GM13976 (cell line): ENCODE measurements around the gene OR10T2.
"Not testable (repeated sequence)": the region's sequence is repeated elsewhere in the genome, so short reads cannot be mapped to it uniquely, and the experiment has no call there.

ENCODE experiments used
- DNase-seq: peaks from one replicate; pipeline ENCODE4 v3.0.0; 2012; ENCODE audit warnings: low spot score
- in situ Hi-C: fragments of 300-500 bp; cut with MboI; formaldehyde crosslinking; loops from one replicate; pipeline ENCODE4 v1.12.0; 2022; ENCODE audit warnings: low sequenced_read_pairs, mixed read lengths, inconsistent platforms; ENCODE audit not compliant: unreplicated experiment
- TF ChIP-seq, protein P1 (sequence below): IDR thresholded peaks from 2 replicates; pipeline ENCODE4 v1.5.1; 2012; ENCODE audit warnings: borderline replicate concordance, mild to moderate bottlenecking; ENCODE audit not compliant: insufficient read depth; ENCODE audit errors: extremely low read depth, missing control alignments, control extremely low read depth

Gene OR10T2, protein sequence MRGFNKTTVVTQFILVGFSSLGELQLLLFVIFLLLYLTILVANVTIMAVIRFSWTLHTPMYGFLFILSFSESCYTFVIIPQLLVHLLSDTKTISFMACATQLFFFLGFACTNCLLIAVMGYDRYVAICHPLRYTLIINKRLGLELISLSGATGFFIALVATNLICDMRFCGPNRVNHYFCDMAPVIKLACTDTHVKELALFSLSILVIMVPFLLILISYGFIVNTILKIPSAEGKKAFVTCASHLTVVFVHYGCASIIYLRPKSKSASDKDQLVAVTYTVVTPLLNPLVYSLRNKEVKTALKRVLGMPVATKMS

DNA sequence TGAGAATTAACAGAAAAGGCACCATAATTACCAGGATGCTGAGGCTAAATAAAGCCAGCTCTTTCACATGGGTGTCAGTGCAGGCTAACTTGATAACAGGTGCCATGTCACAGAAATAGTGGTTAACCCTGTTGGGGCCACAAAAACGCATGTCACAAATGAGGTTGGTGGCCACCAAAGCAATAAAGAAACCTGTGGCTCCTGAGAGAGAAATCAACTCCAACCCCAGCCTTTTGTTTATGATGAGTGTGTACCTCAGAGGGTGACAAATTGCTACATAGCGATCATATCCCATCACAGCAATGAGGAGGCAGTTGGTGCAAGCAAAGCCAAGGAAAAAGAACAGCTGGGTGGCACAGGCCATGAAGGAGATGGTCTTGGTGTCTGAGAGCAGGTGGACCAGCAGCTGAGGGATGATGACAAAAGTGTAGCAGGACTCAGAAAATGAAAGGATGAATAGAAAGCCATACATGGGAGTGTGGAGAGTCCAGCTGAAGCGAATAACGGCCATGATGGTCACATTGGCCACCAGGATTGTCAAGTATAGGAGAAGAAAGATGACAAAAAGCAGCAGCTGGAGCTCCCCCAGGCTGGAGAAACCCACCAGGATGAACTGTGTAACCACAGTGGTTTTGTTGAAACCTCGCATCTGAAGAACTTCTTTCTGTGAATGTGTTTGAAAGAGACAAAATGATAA lies at the start of gene OR10T2:
TSS of gene OR10T2 (minus strand) at position 649 of the 697 bp plus-strand sequence. CDS start at position 649, 0 bp downstream.
- TF ChIP-seq, protein P1, sequence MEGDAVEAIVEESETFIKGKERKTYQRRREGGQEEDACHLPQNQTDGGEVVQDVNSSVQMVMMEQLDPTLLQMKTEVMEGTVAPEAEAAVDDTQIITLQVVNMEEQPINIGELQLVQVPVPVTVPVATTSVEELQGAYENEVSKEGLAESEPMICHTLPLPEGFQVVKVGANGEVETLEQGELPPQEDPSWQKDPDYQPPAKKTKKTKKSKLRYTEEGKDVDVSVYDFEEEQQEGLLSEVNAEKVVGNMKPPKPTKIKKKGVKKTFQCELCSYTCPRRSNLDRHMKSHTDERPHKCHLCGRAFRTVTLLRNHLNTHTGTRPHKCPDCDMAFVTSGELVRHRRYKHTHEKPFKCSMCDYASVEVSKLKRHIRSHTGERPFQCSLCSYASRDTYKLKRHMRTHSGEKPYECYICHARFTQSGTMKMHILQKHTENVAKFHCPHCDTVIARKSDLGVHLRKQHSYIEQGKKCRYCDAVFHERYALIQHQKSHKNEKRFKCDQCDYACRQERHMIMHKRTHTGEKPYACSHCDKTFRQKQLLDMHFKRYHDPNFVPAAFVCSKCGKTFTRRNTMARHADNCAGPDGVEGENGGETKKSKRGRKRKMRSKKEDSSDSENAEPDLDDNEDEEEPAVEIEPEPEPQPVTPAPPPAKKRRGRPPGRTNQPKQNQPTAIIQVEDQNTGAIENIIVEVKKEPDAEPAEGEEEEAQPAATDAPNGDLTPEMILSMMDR, result no peak
- in situ Hi-C loops, result no loop called here
- no peak for DNase-seq

DNA sequence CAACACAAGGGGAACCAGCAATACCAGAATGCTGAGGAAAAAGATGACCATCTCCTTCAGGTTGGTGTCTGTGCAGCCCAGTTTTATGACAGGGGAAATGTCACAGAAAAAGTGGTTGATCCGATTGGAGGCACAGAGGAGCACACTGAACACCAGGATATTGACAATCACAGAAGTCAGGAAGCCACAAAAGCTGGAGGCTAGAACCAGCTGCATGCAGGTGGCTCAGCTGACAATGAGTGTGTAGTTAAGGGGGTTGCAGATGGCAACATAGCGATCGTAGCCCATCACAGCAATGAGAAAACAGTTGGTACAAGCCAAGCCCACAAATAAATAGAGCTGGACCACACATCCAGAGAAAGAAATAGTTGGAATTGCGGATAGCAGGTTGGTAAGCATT lies 46.1 kb upstream of the OR10T2 start:
- DNase-seq, result no peak
- in situ Hi-C loops, result no loop called here
- TF ChIP-seq, protein P1, result no peak

DNA sequence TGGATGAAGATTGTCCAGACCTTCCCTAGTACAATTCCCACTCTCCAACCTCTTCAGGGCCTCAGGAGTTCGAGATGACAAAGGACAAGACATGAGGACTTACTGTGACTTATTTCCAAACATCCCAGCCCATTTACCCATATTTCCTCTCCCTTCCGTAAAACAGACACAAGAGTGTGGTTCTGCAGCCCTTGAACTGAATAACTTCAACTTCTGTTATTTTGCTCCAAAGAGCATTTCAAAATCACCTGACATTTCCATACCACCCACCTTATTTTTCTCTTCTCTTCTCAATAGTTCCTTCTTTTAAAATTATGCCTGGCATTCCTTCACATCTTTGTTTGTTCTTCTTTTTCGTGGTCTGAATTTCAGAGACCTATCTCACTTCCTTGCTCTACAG lies 35.5 kb upstream of the OR10T2 start:
- TF ChIP-seq, protein P1, result no peak
- no peak for DNase-seq
- in situ Hi-C loops, result no loop called here

DNA sequence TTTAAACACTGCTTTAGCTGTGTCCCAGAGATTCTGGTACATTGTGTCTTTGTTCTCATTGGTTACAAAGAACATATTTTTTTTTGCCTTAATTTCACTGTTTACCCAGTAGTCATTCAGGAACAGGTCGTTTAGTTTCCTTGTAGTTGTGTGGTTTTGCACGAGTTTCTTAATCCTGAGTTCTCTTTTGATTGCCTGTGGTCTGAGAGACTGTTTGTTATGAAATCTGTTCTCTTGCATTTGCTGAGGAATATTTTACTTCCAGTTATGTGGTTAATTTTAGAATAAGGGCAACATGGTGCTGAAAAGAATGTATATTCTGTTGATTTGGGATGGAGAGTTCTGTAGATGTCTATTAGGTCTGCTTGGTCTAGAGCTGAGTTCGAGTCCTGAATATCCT lies 30.9 kb upstream of the OR10T2 start:
- DNase-seq, in situ Hi-C loops: not testable (repeated sequence)

DNA sequence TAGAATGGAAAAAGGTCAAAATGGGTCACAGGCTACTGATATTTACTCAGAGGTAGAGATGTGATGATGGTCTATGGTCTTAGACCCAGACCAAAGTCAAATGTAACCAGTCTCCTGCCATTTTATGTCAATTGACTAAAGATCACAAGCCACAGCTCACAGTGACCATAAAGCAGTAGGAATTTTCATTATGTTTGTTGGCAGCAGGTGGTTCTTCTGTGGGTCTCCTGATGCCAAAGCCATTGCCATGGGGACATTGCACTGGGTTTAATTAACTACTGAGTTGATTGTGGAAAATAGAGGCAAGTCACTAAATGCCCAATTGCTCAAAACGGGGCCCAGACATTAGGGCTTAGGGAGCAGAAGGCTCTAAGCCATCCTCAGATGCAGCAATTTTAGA lies 26.9 kb upstream of the OR10T2 start, which contains the start of gene OR10K2:
TSS of gene OR10K2 (minus strand) at position 101 of the 400 bp plus-strand sequence. CDS start 5,371 bp downstream, outside the sequence.
- DNase-seq, result no peak
- in situ Hi-C loops, result no loop called here
- TF ChIP-seq, protein P1, result no peak

DNA sequence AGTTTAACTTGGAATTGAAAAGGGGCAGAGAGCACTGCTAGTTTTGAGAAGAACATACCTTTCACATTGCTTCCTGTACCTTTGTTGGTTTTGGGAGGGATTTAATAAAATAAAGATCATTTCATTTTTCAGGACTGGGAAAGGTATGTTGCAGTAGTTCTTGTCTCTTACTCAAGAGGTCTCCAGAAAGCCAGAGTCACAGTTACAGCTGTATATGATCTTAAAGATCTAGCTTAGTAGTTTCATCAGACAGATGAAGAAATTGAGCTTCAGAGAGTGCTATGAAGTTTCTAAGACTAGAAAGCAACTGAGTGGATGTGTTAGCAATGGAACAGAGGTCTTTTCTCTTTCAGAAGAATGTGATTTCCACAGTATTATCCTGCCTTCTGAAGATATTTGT lies 25.8 kb upstream of the OR10T2 start:
- in situ Hi-C loops, result no loop called here
- TF ChIP-seq, protein P1, result no peak
- no peak for DNase-seq

DNA sequence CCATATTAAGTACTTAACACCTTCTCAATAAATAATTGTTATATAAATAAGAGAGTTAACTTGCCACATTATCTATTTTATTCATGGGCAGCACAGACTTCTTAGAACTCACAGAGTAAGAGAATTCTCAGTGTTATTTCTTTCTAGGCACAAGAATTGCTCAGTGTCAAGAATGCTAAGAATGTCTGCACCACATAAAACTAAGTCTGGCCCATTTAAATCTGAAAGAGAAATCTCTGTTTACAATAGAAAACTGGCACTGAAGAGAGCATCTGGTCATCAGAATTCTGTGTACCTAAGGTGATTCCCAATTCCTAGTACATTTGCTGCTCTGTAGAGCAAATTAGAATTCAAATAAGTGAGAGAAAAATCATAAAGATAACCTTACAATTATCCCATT lies 22.9 kb upstream of the OR10T2 start:
- in situ Hi-C loops, result no loop called here
- no peak for DNase-seq
- TF ChIP-seq, protein P1, result no peak
